Measurements from ENCODE around the gene PAM.
"Not testable (repeated sequence)": the region's sequence is repeated elsewhere in the genome, so short reads cannot be mapped to it uniquely, and the experiment has no call there.

Gene PAM

DNA sequence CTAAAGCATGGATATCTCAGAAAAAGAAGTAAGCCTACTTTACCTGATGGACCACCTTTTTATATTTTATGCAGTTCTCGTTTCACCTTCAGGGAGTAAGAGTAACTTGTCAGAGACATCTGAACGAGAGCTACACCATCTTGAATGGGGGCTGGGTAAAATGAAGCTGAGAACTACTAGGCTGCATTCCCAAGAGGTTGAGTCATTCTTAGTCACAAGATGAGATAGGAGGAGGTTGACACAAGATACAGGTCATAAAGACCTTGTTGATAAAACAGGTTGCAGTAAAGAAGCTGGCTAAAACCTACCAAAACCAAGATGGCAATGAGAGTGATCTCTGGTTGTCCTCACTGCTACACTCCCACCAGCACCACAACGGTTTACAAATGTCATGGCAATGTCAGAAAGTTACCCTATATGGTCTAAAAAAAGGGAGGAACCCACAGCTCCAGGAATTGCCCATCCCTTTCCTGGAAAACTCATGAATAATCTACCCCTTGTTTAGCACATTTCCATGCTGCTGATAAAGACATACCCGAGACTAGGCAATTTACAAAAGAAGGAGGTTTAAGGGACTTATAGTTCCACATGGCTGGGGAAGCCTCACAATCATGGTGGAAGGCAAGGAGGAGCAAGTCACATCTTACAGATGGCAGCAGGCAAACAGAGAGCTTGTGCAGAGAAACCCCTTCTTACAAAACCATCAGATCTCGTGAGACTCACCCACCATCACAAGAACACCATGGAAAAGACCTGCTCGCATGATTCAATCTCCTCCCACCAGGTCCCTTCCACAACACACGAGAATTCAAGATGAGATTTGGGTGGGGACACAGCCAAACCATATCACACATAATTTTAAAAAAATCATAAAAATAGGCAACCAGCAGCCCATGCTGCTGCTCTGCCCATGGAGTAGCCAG, 302.4 kb downstream of the PAM start:
- Histone ChIP-seq H3K4me1 (ENCODE audit: insufficient read depth, insufficient read length) (no peaks in the 10 kb centered on the region), H3K4me3 (ENCODE audit: insufficient read length, low read depth) (no peak overlapping the region), H3K27me3 (ENCODE audit: insufficient read depth, insufficient read length) (no peaks in the 10 kb centered on the region), H3K9ac (ENCODE audit: insufficient read length, low read depth) (no peak overlapping the region), H3K36me3 (ENCODE audit: insufficient read depth, insufficient read length, low read length) (no peaks in the 10 kb centered on the region), H3K9me3 (ENCODE audit: insufficient read depth, low read length) (no peaks in the 10 kb centered on the region)
- no peak for DNase-seq (ENCODE audit: low read depth, low spot score)
- no peak for TF ChIP-seq YY1 (IDR thresholded peaks at IDR 0.05; ENCODE audit: insufficient read depth, insufficient read length)
- no peak for TF ChIP-seq ZNF274 (IDR thresholded peaks at IDR 0.05; ENCODE audit: low read depth, low read length)
- no peak for TF ChIP-seq SUZ12 (IDR thresholded peaks at IDR 0.05; ENCODE audit: extremely low read depth, insufficient read depth, insufficient read length)

DNA sequence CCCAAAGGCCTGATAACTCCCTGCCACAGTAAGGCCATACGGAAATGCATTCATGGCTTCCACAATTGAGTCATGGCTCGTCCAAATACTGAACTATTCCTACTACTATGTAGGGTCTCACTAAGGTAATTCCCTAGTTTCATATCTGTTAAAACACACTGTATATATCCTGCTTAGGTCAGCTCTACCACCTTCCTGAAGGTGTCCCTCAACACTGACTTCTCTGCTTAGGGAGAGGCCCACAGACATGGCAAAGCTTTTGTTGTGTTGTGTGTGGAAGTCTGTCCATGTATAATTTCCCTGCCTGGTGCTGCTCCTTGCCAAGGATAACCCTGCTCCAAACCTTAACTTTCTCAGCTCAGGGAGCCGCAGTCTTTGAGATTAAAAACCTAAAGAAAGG, 304.4 kb downstream of the PAM start:
- no peak for DNase-seq (ENCODE audit: low read depth, low spot score)
- Histone ChIP-seq H3K9ac (ENCODE audit: insufficient read length, low read depth) (no peak overlapping the region), H3K4me3 (ENCODE audit: insufficient read length, low read depth) (no peak overlapping the region), H3K4me1 (ENCODE audit: insufficient read depth, insufficient read length) (no peaks in the 10 kb centered on the region), H3K27me3 (ENCODE audit: insufficient read depth, insufficient read length) (no peaks in the 10 kb centered on the region), H3K36me3 (ENCODE audit: insufficient read depth, insufficient read length, low read length) (no peaks in the 10 kb centered on the region), H3K9me3 (ENCODE audit: insufficient read depth, low read length) (no peaks in the 10 kb centered on the region)
- TF ChIP-seq SUZ12 (IDR thresholded peaks at IDR 0.05; ENCODE audit: extremely low read depth, insufficient read depth, insufficient read length) = no peak
- TF ChIP-seq YY1 (IDR thresholded peaks at IDR 0.05; ENCODE audit: insufficient read depth, insufficient read length) = no peak
- no peak for TF ChIP-seq ZNF274 (IDR thresholded peaks at IDR 0.05; ENCODE audit: low read depth, low read length)

DNA sequence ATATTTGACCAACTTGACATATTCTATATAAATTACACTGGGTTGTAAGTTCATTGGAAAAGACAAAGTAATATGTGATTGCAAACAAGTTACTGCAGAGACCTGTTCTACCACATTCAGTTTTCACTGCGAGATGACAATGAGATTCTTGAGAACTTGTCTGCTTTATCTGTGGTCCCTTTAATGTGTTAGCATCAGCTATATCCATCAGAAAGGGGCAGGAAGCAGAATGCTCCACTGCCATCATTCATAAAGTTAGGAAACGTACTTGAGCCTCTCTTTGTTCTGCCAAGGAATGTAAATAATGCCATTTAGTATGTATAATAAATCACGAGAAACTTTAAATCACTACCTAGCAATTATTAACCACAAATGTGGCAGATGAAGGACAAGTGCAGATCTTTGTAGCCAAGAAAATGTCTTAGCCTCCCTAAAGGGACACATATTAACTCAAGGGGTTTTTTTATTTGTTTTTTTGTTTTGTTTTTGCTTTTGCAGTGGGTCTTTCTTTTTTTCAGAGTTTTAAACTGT, 305.4 kb downstream of the PAM start:
- Histone ChIP-seq H3K27me3 (ENCODE audit: insufficient read depth, insufficient read length) (no peaks in the 10 kb centered on the region), H3K9ac (ENCODE audit: insufficient read length, low read depth) (no peak overlapping the region), H3K36me3 (ENCODE audit: insufficient read depth, insufficient read length, low read length) (no peaks in the 10 kb centered on the region), H3K4me3 (ENCODE audit: insufficient read length, low read depth) (no peak overlapping the region), H3K4me1 (ENCODE audit: insufficient read depth, insufficient read length) (no peaks in the 10 kb centered on the region), H3K9me3 (ENCODE audit: insufficient read depth, low read length) (no peaks in the 10 kb centered on the region)
- TF ChIP-seq SUZ12 (IDR thresholded peaks at IDR 0.05; ENCODE audit: extremely low read depth, insufficient read depth, insufficient read length) (no peak), ZNF274 (IDR thresholded peaks at IDR 0.05; ENCODE audit: low read depth, low read length) (no peak), YY1 (IDR thresholded peaks at IDR 0.05; ENCODE audit: insufficient read depth, insufficient read length) (no peak)
- DNase-seq (ENCODE audit: low read depth, low spot score) = no peak

DNA sequence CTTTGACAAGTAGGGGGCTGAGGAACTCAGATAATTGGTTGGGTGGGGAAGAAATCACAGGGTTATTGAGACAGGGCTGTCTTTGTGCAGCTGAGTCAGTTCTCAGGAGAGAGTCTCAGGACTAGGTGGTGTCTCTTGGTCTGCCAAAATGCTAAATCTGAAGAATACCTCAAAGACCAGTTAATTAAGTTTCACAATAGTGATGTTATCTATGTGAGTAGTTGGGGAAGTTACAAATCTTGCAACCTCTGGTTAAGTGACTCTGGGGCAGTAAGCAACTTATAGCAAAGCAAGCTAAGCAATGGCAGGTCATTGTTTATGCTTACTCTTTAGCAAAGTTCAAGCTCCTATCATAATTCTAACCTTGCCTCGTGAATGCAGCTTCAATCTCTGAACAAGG, 311.2 kb downstream of the PAM start:
- TF ChIP-seq YY1 (IDR thresholded peaks at IDR 0.05; ENCODE audit: insufficient read depth, insufficient read length) (no peak), SUZ12 (IDR thresholded peaks at IDR 0.05; ENCODE audit: extremely low read depth, insufficient read depth, insufficient read length) (no peak), ZNF274 (IDR thresholded peaks at IDR 0.05; ENCODE audit: low read depth, low read length) (no peak)
- H3K4me1 ChIP-seq (ENCODE audit: insufficient read depth, insufficient read length) = no peaks in the 10 kb centered on the region
- no peaks in the 10 kb centered on the region for H3K27me3 ChIP-seq (ENCODE audit: insufficient read depth, insufficient read length)
- H3K36me3 ChIP-seq (ENCODE audit: insufficient read depth, insufficient read length, low read length) = no peaks in the 10 kb centered on the region
- H3K4me3 ChIP-seq (ENCODE audit: insufficient read length, low read depth) = no peak overlapping the region
- no peak for DNase-seq (ENCODE audit: low read depth, low spot score)
- H3K9ac ChIP-seq (ENCODE audit: insufficient read length, low read depth) = no peak overlapping the region
- no peaks in the 10 kb centered on the region for H3K9me3 ChIP-seq (ENCODE audit: insufficient read depth, low read length)

DNA sequence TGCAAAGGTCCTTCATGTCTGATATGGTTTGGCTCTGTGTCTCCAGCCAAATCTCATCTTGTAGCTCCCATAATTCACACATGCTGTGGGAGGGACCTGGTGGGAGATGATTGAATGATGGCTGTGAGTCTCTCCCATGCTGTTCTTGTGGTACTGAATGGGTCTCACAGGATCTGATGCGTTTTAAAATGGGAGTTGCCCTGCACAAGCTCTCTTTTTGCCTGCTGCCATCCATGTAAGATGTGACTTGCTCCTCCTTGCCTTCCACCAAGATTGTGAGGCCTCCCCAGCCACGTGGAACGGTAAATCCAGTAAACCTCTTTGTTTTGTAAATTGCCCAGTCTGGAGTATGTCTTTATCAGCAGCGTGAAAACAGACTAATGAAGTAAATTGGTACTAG, 318.4 kb downstream of the PAM start:
- not testable (repeated sequence) for H3K9ac ChIP-seq (ENCODE audit: insufficient read length, low read depth); DNase-seq (ENCODE audit: low read depth, low spot score); H3K4me3 ChIP-seq (ENCODE audit: insufficient read length, low read depth); H3K36me3 ChIP-seq (ENCODE audit: insufficient read depth, insufficient read length, low read length); H3K4me1 ChIP-seq (ENCODE audit: insufficient read depth, insufficient read length); H3K27me3 ChIP-seq (ENCODE audit: insufficient read depth, insufficient read length)
- peaks cover 11% of the 10 kb centered on the region; the same call in 1 of the 2 replicates for H3K9me3 ChIP-seq (ENCODE audit: insufficient read depth, low read length)

DNA sequence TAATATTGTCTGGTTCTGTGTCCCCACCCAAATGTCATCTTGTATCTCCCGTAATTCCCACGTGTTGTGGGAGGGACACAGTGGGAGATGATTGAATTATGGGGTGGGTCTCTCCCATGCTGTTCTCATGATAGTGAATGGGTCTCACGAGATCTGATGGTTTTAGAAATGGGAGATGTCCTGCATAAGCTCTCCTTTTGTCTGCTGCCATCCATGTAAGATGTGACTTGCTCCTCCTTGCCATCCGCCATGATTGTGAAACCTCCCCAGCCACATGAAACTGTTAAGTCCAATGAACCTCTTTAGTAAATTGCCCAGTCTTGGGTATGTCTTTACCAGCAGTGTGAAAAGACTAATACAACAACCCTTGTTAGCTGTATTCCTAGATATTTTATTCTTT, 320.3 kb downstream of the PAM start:
- H3K27me3 ChIP-seq (ENCODE audit: insufficient read depth, insufficient read length) = no peaks in the 10 kb centered on the region
- no peak for DNase-seq (ENCODE audit: low read depth, low spot score)
- no peaks in the 10 kb centered on the region for H3K4me1 ChIP-seq (ENCODE audit: insufficient read depth, insufficient read length)
- no peak overlapping the region for H3K9ac ChIP-seq (ENCODE audit: insufficient read length, low read depth)
- no peak for TF ChIP-seq ZNF274 (IDR thresholded peaks at IDR 0.05; ENCODE audit: low read depth, low read length)
- no peak for TF ChIP-seq YY1 (IDR thresholded peaks at IDR 0.05; ENCODE audit: insufficient read depth, insufficient read length)
- TF ChIP-seq SUZ12 (IDR thresholded peaks at IDR 0.05; ENCODE audit: extremely low read depth, insufficient read depth, insufficient read length) = no peak
- H3K36me3 ChIP-seq (ENCODE audit: insufficient read depth, insufficient read length, low read length) = no peaks in the 10 kb centered on the region
- H3K9me3 ChIP-seq (ENCODE audit: insufficient read depth, low read length) = peaks cover 11% of the 10 kb centered on the region; the same call in 1 of the 2 replicates
- H3K4me3 ChIP-seq (ENCODE audit: insufficient read length, low read depth) = no peak overlapping the region
